GM08714 (cell line): ENCODE results near the gene SLC52A3.
"Not testable (repeated sequence)": the region's sequence is repeated elsewhere in the genome, so short reads cannot be mapped to it uniquely, and the experiment has no call there.

Experiments
- H3K4me3 ChIP-seq: fragments of 200-500 bp; sonication (Bioruptor generic); 2 replicates; pipeline ENCODE4 v1.5.1; 2014; ENCODE audit warnings: mild to moderate bottlenecking, low read length, inconsistent platforms
- ZNF274 ChIP-seq: IDR thresholded peaks from 2 replicates; pipeline ENCODE4 v1.6.1; 2012; ENCODE audit warnings: mild to moderate bottlenecking, low read depth, low read length

Gene SLC52A3

GRCh38 chr20:728256-728944, 39.9 kb downstream of the SLC52A3 start:
- H3K4me3 ChIP-seq: no peak overlapping the region; the same call in 1 of the 2 replicates
- TF ChIP-seq ZNF274: no peak

DNA sequence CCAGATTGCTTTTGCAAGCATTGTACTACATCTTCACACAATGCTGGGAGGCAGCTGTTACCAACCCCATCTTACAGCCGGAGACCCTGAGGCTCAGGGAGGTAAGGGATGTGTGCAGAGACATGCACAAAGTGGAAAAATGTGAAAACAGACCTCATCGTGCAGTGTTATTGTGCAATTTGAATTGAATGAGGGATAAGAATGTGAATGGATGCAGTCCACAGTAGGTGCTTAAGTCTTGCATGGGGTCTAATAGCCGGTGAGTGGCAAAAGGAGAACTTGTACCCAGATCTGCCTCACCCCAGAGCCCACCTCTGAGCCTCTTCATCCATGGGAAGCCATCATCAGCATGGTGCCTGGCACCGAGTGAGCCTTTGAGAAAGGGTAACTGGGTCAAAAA, 42.1 kb downstream of the SLC52A3 start:
- TF ChIP-seq ZNF274: no peak
- H3K4me3 ChIP-seq: no peak overlapping the region

DNA sequence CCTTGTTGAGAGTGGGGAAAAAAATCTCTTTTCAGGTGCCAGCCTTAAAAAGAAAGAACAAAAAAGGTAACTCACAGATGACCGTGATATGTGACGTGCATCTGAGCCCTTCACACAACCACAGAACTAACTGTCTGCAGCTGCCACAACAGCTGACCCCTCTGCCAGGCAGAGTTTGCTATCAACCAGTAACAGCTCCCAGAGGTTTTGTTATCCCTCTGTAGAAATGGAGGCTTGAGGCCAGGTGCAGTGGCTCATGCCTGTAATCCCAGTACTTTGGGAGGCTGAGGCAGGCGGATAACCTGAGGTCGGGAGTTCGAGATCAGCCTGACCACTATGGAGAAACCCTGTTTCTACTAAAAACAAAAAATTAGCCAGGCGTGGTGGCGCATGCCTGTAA, 42.8 kb downstream of the SLC52A3 start:
- H3K4me3 ChIP-seq: no peak overlapping the region

DNA sequence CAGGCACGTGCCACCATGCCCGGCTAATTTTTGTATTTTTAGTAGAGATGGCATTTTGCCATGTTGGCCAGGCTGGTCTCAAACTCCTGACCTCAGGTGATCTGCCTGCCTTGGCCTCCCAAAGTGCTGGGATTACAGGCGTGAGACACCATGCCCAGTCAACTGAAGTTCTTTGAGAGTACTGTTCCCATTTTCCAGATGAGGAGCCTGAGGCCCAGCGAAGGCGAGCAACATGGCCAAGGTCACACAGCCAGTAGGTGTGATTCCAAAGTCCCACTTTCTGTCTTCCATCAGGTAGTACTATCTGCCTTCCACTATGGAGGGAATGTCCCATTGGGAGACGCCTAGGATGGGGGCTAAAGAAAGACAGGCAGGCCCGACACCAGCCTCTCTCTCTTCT, 43.5 kb downstream of the SLC52A3 start:
- not testable (repeated sequence) for H3K4me3 ChIP-seq

More for the DNA sequence above, 42.8 kb downstream of the SLC52A3 start:
- TF ChIP-seq ZNF274: no peak

GRCh38 chr20:723756-724155, 44.5 kb downstream of the SLC52A3 start:
- H3K4me3 ChIP-seq: no peak overlapping the region
- TF ChIP-seq ZNF274: no peak

DNA sequence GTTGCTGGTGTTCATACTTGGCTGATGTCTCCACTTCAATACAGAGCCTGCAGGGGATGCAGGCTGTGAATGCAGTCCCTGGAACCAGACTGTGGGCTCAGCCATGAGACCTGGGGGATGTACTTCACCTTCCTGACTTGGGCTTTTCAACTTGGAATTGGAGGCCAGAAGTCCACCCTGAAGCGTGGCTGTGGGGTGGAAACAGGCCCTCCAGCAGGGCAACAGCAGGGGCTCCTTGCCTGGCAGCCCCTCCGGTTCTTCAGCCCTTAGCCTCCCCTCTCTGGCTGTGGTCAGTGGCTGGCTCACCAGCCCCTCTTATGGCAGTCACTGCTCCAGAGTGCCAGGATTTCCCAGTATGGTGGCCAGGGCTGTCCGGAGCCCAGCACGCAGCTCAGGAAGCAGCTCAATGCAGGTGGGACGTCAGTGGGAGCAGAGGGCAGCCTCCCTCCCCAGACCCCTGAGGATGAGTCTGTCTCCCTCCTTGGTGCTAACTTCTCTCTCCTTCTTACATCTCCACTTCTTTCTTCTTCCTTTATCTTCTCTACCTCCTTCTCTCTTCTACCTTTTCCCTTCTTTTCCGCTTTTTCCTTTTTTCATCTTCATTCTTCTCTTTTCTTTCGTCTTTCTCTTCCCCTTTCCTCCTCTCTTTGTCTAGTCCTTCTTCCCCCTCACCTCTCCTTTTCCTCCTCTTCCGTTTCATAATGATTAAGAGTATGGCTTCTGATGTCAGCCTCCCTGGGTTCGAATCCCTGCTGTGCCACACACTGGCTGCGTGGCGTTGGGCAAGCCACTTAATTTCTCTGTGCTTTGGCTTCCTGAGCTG, 45.3 kb downstream of the SLC52A3 start:
- TF ChIP-seq ZNF274: no peak
- no peak overlapping the region for H3K4me3 ChIP-seq

DNA sequence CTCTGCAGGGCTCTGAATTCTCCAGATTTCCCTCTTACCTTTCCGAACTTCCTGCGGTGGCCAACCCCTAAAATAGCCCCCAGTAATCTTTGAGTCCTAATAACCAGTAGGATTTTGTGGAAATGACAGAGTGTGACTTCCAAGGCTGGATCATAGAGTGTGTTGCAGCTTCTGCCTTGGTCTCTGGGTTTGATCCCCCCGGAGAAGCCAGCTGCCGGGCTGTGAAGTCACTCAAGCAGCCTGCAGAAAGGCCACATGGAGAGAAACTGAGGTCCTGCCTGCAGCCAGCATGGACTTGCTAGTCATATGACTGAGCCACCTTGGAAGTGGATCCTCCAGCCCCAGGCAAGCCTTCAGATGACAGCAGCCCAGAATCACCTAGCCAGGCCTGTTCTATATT, 46.4 kb downstream of the SLC52A3 start:
- no peak for TF ChIP-seq ZNF274
- H3K4me3 ChIP-seq: no peak overlapping the region

DNA sequence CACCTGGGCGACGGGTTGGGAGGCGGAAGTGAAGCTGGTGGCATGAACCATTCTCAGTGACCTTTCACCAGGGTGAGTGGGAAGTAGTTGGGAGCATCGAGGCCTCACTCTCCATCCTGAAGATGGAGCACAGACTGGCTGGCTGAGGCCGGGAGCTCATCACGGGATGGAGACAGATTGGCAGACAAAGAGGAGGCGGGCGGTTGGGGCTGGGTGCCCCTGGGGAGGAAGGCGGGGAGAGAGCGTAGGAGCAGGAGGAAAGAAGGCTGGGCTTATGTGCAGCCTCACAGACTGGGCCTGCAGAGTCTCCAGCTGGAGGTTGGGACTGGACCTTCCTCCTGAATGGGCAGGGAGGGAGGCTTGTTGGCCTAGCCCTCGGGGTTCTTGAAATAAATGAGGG, 48.5 kb downstream of the SLC52A3 start:
- no peak for TF ChIP-seq ZNF274

GRCh38 chr20:719068-719467, 49.2 kb downstream of the SLC52A3 start:
- TF ChIP-seq ZNF274: no peak
- H3K4me3 ChIP-seq: no peak overlapping the region

More for the DNA sequence above, 48.5 kb downstream of the SLC52A3 start:
- no peak overlapping the region for H3K4me3 ChIP-seq

DNA sequence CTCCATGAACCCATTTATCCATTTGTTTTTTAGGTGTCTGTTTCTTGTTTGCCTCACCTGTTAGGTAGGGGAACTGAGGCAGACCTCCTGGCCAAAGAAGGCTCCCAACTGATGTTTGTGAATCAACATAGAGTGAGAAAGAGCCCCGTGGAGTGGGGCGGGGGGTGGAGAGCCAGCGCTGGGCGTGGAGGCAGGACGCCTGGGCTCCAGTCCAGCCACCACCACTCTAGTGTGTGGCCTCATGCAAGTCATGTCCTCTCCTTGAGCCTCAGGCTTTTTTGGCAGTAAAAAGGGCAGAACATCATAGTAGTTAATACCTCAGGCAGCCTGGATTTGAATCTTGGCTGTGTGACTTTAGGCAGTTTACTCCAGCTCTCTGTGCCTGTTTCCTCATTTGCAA, 50.5 kb downstream of the SLC52A3 start:
- no peak overlapping the region for H3K4me3 ChIP-seq
- TF ChIP-seq ZNF274: no peak

- TF ChIP-seq ZNF274: no peak
- no peak overlapping the region for H3K4me3 ChIP-seq
These were observed 51.0 kb downstream of the SLC52A3 start for GRCh38 chr20:717271-717670.

GRCh38 chr20:714453-714852, 53.8 kb downstream of the SLC52A3 start:
- TF ChIP-seq ZNF274: no peak
- no peak overlapping the region for H3K4me3 ChIP-seq

DNA sequence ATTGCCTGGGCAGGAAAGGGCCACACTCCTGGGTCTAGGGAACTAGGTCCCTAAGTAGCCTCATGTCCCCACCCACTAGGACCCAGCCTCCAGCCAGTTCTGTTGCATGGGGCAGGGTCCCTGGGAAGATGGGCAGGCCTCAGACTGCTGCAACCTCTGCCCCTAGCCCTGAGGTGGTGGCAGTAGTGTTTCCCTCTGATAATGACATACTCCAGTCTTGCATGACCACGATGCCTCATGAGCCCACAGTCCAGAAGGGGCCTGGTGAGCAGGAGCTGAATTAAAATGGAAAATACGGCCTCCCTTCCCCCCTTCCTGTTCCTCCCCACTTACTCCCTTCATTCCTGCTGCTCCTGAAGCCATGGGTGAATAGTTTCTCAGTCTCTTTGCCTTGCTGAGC, 56.7 kb downstream of the SLC52A3 start:
- no peak overlapping the region for H3K4me3 ChIP-seq
- TF ChIP-seq ZNF274: no peak

- H3K4me3 ChIP-seq: no peak overlapping the region
- no peak for TF ChIP-seq ZNF274
These were observed 57.4 kb downstream of the SLC52A3 start for GRCh38 chr20:710780-711450.
